ENCODE data around the gene CDC37L1. TPM values are rescaled to one million over a fixed set of nuclear protein-coding genes. Genes with fewer than 3 reads are reported as not detected.
A peak's percentile ranks its signal among the peaks of the same experiment; 100 is the strongest.

Gene CDC37L1
- polyA plus RNA-seq, 1 donor (not counting 4 experiments of a cell fraction or from before 2014, with no cell fraction given) = 15.5 TPM

- no peak for TF ChIP-seq EZH2 (IDR thresholded peaks at IDR 0.05; ENCODE audit: low read length)
- TF ChIP-seq CTCF (optimal IDR thresholded peaks at IDR 0.05 in 1 of 3, IDR thresholded peaks at IDR 0.05 in 1 of 3, conservative IDR thresholded peaks at IDR 0.05 in 1 of 3; ENCODE audit: extremely low read depth in 1 of 3, insufficient read depth in 2 of 3, low read length in 3 of 3) = no peak
- peak overlapping the region in 1 of 3 experiments; percentile 16 for H3K4me3 ChIP-seq (ENCODE audit: control insufficient read depth in 2 of 3, extremely low read depth in 1 of 3, insufficient read depth in 2 of 3, low read depth in 1 of 3, low read length in 3 of 3)
- no peaks in the 10 kb centered on the region for H3K27me3 ChIP-seq (ENCODE audit: control insufficient read depth, extremely low read depth, insufficient read depth, low read length)
- no peaks in the 10 kb centered on the region for H4K20me1 ChIP-seq (ENCODE audit: control insufficient read depth, extremely low read depth, insufficient read depth, low read length)
- peaks cover 24% of the 10 kb centered on the region for H3K79me2 ChIP-seq (ENCODE audit: control insufficient read depth, insufficient read depth, low read length)
- FAIRE-seq (peak; percentile 56), DNase-seq (ENCODE audit: low read depth, low spot score) (no peak)
- H3K4me2 ChIP-seq (ENCODE audit: control insufficient read depth, extremely low read depth, insufficient read depth, low read depth, low read length) = peak overlapping the region; percentile 78
- H3K9me3 ChIP-seq (ENCODE audit: control insufficient read depth, low read depth, low read length) = no peaks in the 10 kb centered on the region
- H3K9ac ChIP-seq (ENCODE audit: control insufficient read depth, extremely low read depth, insufficient read depth, low read length) = peak overlapping the region; percentile 33
- dilution Hi-C loops (cut with MboI; ENCODE audit: extremely low pct_ligation_motif_present, low sequenced_read_pairs) = no loop called here
- H2AFZ ChIP-seq (ENCODE audit: control insufficient read depth, low read length) = peak overlapping the region; percentile 56
- no peaks in the 10 kb centered on the region for H3K9me1 ChIP-seq (ENCODE audit: control insufficient read depth, extremely low read depth, insufficient read depth, low read length)
- peaks cover 23% of the 10 kb centered on the region for H3K4me1 ChIP-seq (ENCODE audit: control insufficient read depth, extremely low read depth, insufficient read depth, low read length)
- no peaks in the 10 kb centered on the region for H3K36me3 ChIP-seq (ENCODE audit: control insufficient read depth in 2 of 2, extremely low read depth in 1 of 2, insufficient read depth in 2 of 2, low read length in 2 of 2)
- peak overlapping the region; percentile 88 for H3K27ac ChIP-seq (ENCODE audit: control insufficient read depth, insufficient read depth, low read length)
These were observed 63.9 kb downstream of the CDC37L1 start for GRCh38 chr9:4743131-4743875.

GRCh38 chr9:4746278-4747030 is 67.1 kb downstream of the CDC37L1 start:
- H4K20me1 ChIP-seq (ENCODE audit: control insufficient read depth, extremely low read depth, insufficient read depth, low read length) = no peaks in the 10 kb centered on the region
- no peaks in the 10 kb centered on the region for H3K27me3 ChIP-seq (ENCODE audit: control insufficient read depth, extremely low read depth, insufficient read depth, low read length)
- no peaks in the 10 kb centered on the region for H3K9me1 ChIP-seq (ENCODE audit: control insufficient read depth, extremely low read depth, insufficient read depth, low read length)
- TF ChIP-seq CTCF (optimal IDR thresholded peaks at IDR 0.05 in 1 of 3, IDR thresholded peaks at IDR 0.05 in 1 of 3, conservative IDR thresholded peaks at IDR 0.05 in 1 of 3; ENCODE audit: extremely low read depth in 1 of 3, insufficient read depth in 2 of 3, low read length in 3 of 3) = no peak
- H2AFZ ChIP-seq (ENCODE audit: control insufficient read depth, low read length) = no peak overlapping the region
- no peak for DNase-seq (ENCODE audit: low read depth, low spot score)
- FAIRE-seq = no peak
- H3K27ac ChIP-seq (ENCODE audit: control insufficient read depth, insufficient read depth, low read length) = no peak overlapping the region
- H3K4me1 ChIP-seq (ENCODE audit: control insufficient read depth, extremely low read depth, insufficient read depth, low read length) = peaks cover 20% of the 10 kb centered on the region
- no peak overlapping the region for H3K4me3 ChIP-seq (ENCODE audit: control insufficient read depth in 2 of 3, extremely low read depth in 1 of 3, insufficient read depth in 2 of 3, low read depth in 1 of 3, low read length in 3 of 3)
- dilution Hi-C loops (cut with MboI; ENCODE audit: extremely low pct_ligation_motif_present, low sequenced_read_pairs) = no loop called here
- no peaks in the 10 kb centered on the region for H3K9me3 ChIP-seq (ENCODE audit: control insufficient read depth, low read depth, low read length)
- no peaks in the 10 kb centered on the region for H3K79me2 ChIP-seq (ENCODE audit: control insufficient read depth, insufficient read depth, low read length)
- no peaks in the 10 kb centered on the region for H3K36me3 ChIP-seq (ENCODE audit: control insufficient read depth in 2 of 2, extremely low read depth in 1 of 2, insufficient read depth in 2 of 2, low read length in 2 of 2)
- no peak overlapping the region for H3K9ac ChIP-seq (ENCODE audit: control insufficient read depth, extremely low read depth, insufficient read depth, low read length)
- H3K4me2 ChIP-seq (ENCODE audit: control insufficient read depth, extremely low read depth, insufficient read depth, low read depth, low read length) = no peak overlapping the region
